ENCODE results near the gene FARSB. TPM values are rescaled to one million over a fixed set of nuclear protein-coding genes. Genes with fewer than 3 reads are reported as not detected.

Gene FARSB
- total and polyA plus RNA-seq, 2 donors from 2014 or later: 17.1 to 18.2 TPM

GRCh38 chr2:222635295-222635694 lies 20.6 kb downstream of the FARSB start:
- H3K9me3 ChIP-seq (ENCODE audit: control insufficient read depth in 2 of 3, insufficient read depth in 1 of 3, low read length in 3 of 3): no peaks in the 10 kb centered on the region
- DNase-seq: no peak
- peaks cover 2 to 30% (median 4%) of the 10 kb centered on the region in 3 donors for H3K36me3 ChIP-seq (ENCODE audit: control insufficient read depth in 2 of 3, insufficient read depth in 3 of 3, low read length in 3 of 3)
- TF ChIP-seq, protein P1, sequence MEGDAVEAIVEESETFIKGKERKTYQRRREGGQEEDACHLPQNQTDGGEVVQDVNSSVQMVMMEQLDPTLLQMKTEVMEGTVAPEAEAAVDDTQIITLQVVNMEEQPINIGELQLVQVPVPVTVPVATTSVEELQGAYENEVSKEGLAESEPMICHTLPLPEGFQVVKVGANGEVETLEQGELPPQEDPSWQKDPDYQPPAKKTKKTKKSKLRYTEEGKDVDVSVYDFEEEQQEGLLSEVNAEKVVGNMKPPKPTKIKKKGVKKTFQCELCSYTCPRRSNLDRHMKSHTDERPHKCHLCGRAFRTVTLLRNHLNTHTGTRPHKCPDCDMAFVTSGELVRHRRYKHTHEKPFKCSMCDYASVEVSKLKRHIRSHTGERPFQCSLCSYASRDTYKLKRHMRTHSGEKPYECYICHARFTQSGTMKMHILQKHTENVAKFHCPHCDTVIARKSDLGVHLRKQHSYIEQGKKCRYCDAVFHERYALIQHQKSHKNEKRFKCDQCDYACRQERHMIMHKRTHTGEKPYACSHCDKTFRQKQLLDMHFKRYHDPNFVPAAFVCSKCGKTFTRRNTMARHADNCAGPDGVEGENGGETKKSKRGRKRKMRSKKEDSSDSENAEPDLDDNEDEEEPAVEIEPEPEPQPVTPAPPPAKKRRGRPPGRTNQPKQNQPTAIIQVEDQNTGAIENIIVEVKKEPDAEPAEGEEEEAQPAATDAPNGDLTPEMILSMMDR (IDR thresholded peaks at IDR 0.05; ENCODE audit: borderline replicate concordance, extremely low read depth, insufficient read depth): no peak
- no peak for FAIRE-seq
- H3K27ac ChIP-seq (ENCODE audit: low read depth in 2 of 2, low read length in 2 of 2): no peak overlapping the region
- no peaks in the 10 kb centered on the region for H3K4me1 ChIP-seq (ENCODE audit: control insufficient read depth in 2 of 3, insufficient read depth in 2 of 3, low read depth in 1 of 3, low read length in 3 of 3)
- intact Hi-C loops (cut with DNase I): no loop called here
- no peak overlapping the region for H3K4me3 ChIP-seq (ENCODE audit: low read length in 3 of 3)
- no peaks in the 10 kb centered on the region for H3K27me3 ChIP-seq (ENCODE audit: control insufficient read depth, insufficient read depth, low read length)
- H3K9ac ChIP-seq (ENCODE audit: low read length in 3 of 3): no peak overlapping the region

DNA sequence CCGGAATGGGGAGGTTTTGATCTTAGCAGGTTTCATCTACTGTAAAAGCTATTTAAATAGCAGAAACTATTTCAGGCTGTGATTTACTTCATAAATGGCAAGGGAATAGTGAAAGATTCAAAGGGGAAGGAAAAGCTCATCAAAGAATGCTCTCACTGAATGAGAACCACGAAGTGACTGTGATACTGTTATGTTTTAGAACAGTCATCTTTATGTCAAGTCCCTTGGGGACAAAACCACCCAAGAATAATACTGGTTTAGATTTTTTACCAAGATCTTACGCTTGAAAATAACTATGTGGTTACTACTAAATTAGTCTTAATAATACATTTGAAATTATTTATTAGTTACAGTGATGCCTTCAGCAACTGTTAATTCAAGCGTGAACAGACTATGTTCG lies 28.1 kb downstream of the FARSB start:
- Histone ChIP-seq H3K9me3 (ENCODE audit: control insufficient read depth in 2 of 3, insufficient read depth in 1 of 3, low read length in 3 of 3) (no peaks in the 10 kb centered on the region), H3K27ac (ENCODE audit: low read depth in 2 of 2, low read length in 2 of 2) (no peak overlapping the region), H3K4me1 (ENCODE audit: control insufficient read depth in 2 of 3, insufficient read depth in 2 of 3, low read depth in 1 of 3, low read length in 3 of 3) (no peaks in the 10 kb centered on the region), H3K9ac (ENCODE audit: low read length in 3 of 3) (no peak overlapping the region), H3K4me3 (ENCODE audit: low read length in 3 of 3) (no peak overlapping the region), H3K27me3 (ENCODE audit: control insufficient read depth, insufficient read depth, low read length) (no peaks in the 10 kb centered on the region), H3K36me3 (ENCODE audit: control insufficient read depth in 2 of 3, insufficient read depth in 3 of 3, low read length in 3 of 3) (peaks cover 9 to 40% (median 15%) of the 10 kb centered on the region in 3 donors)
- no peak for DNase-seq
- FAIRE-seq: no peak
- TF ChIP-seq, protein P1 (IDR thresholded peaks at IDR 0.05; ENCODE audit: borderline replicate concordance, extremely low read depth, insufficient read depth): no peak
- intact Hi-C loops (cut with DNase I): no loop called here

- no peak for DNase-seq
- no peak for FAIRE-seq
- no peak overlapping the region for H3K4me3 ChIP-seq (ENCODE audit: low read length in 3 of 3)
- no peaks in the 10 kb centered on the region for H3K9me3 ChIP-seq (ENCODE audit: control insufficient read depth in 2 of 3, insufficient read depth in 1 of 3, low read length in 3 of 3)
- no peak overlapping the region for H3K27ac ChIP-seq (ENCODE audit: low read depth in 2 of 2, low read length in 2 of 2)
- TF ChIP-seq, protein P1 (IDR thresholded peaks at IDR 0.05; ENCODE audit: borderline replicate concordance, extremely low read depth, insufficient read depth): no peak
- no peaks in the 10 kb centered on the region for H3K4me1 ChIP-seq (ENCODE audit: control insufficient read depth in 2 of 3, insufficient read depth in 2 of 3, low read depth in 1 of 3, low read length in 3 of 3)
- intact Hi-C loops (cut with DNase I): no loop called here
- no peak overlapping the region for H3K9ac ChIP-seq (ENCODE audit: low read length in 3 of 3)
- peaks cover 12 to 32% (median 25%) of the 10 kb centered on the region in 3 donors for H3K36me3 ChIP-seq (ENCODE audit: control insufficient read depth in 2 of 3, insufficient read depth in 3 of 3, low read length in 3 of 3)
- H3K27me3 ChIP-seq (ENCODE audit: control insufficient read depth, insufficient read depth, low read length): no peaks in the 10 kb centered on the region
Observed at GRCh38 chr2:222623756-222624309, 32.1 kb downstream of the FARSB start.

- intact Hi-C loops (cut with DNase I): no loop called here
- no peak overlapping the region for H3K27ac ChIP-seq (ENCODE audit: low read depth in 2 of 2, low read length in 2 of 2)
Observed at GRCh38 chr2:222622910-222623309, 33.0 kb downstream of the FARSB start.

More at GRCh38 chr2:222622910-222623309, 33.0 kb downstream of the FARSB start:
- peaks cover 9 to 32% (median 22%) of the 10 kb centered on the region in 3 donors for H3K36me3 ChIP-seq (ENCODE audit: control insufficient read depth in 2 of 3, insufficient read depth in 3 of 3, low read length in 3 of 3)
- H3K4me3 ChIP-seq (ENCODE audit: low read length in 3 of 3): no peak overlapping the region
- TF ChIP-seq, protein P1 (IDR thresholded peaks at IDR 0.05; ENCODE audit: borderline replicate concordance, extremely low read depth, insufficient read depth): no peak
- no peaks in the 10 kb centered on the region for H3K9me3 ChIP-seq (ENCODE audit: control insufficient read depth in 2 of 3, insufficient read depth in 1 of 3, low read length in 3 of 3)
- H3K9ac ChIP-seq (ENCODE audit: low read length in 3 of 3): no peak overlapping the region
- no peaks in the 10 kb centered on the region for H3K4me1 ChIP-seq (ENCODE audit: control insufficient read depth in 2 of 3, insufficient read depth in 2 of 3, low read depth in 1 of 3, low read length in 3 of 3)
- DNase-seq (no peak), FAIRE-seq (no peak)
- no peaks in the 10 kb centered on the region for H3K27me3 ChIP-seq (ENCODE audit: control insufficient read depth, insufficient read depth, low read length)

Measured in kidney (tissue), 14 donors.